NT2/D1 (cell line): ENCODE data around the gene BRICD5.

ENCODE experiments used
- YY1 ChIP-seq: IDR thresholded peaks from 2 replicates; pipeline ENCODE4 v1.6.1; 2011; ENCODE audit not compliant: insufficient read length, insufficient read depth
- ZNF274 ChIP-seq: IDR thresholded peaks from 2 replicates; pipeline ENCODE4 v1.6.1; 2011; ENCODE audit warnings: mild to moderate bottlenecking, low read depth, low read length

- TF ChIP-seq YY1 (no peak), ZNF274 (no peak)
Observed at GRCh38 chr16:2197765-2198164, 12.9 kb downstream of the BRICD5 start.
